Measurements from ENCODE around the gene BRD7.

BRD7 gene

DNA sequence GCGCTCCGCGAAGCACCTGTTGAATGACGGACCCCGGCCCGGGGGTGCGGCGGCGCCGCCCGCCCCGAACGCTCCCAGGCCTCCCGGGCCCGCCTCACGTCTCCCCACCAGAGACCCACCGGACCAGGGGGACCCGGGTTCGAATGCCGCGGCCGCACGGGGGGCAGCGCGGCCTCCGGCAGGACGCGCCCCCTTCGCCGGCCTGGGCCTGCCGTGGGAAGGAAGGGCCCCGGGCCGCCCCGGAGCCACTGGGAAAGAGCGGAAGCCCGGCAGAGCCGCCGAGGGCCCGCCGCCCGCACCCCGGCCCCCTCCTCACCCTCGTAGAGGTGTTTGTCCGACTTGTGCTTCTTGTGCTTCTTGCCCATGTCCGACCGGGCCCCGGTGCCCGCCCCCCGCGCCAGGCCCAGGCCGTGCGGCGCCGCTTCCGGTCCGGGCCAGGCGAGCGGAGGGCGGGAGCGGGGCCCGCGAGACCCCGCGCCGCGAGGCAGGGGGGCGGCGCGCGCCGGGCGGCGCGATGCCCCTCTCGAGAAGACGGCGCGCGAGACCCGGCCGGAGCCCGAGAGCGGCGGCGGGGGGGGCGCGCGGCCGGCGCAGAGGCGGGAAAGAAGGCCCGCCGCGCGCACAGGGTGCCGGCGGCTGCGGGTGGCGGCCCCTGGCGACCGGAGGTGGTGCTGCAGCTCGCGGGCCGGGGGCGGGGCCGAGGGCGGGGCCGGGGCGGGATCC, at the start of gene BRD7:
TSS of gene BRD7 (minus strand) at position 579 of the 723 bp plus-strand sequence. CDS start at position 365, 214 bp downstream.
- H3K9ac ChIP-seq (ENCODE audit: low read depth, low read length): peak within 1 kb of the TSS; percentile 86
- no peaks in the 10 kb centered on the region; the same call in 1 of the 2 replicates for H3K4me1 ChIP-seq (ENCODE audit: insufficient read depth, low read length)
- no peaks in the 10 kb centered on the region for H3K9me3 ChIP-seq (ENCODE audit: control insufficient read depth, insufficient read depth, low read length)
- peaks cover 9% of the 10 kb centered on the region for H3K36me3 ChIP-seq (ENCODE audit: insufficient read depth, low read length)

DNA sequence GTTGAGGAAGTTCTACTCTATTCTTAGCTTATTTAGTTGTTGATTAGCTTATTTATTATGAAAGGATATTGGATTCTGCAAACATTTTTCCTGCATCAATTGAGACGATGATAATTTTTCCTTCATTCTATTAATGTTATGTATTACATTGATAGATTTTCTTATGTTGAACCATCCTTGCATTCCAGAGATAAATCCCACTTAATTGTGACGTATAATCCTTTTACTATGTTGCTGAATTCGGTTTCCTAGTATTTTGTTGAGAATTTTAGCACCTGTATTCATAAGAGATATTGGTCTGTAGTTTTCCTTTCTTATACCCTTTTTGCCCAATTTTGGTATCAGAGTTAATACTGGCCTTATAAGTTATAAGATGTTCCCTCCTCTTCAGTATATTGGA, 47.6 kb upstream of the BRD7 start:
- Histone ChIP-seq H3K9ac (ENCODE audit: low read depth, low read length) (no peak overlapping the region), H3K4me1 (ENCODE audit: insufficient read depth, low read length) (no peaks in the 10 kb centered on the region), H3K36me3 (ENCODE audit: insufficient read depth, low read length) (no peaks in the 10 kb centered on the region), H3K9me3 (ENCODE audit: control insufficient read depth, insufficient read depth, low read length) (peaks cover 22% of the 10 kb centered on the region)

- Histone ChIP-seq H3K36me3 (ENCODE audit: insufficient read depth, low read length) (no peaks in the 10 kb centered on the region), H3K9me3 (ENCODE audit: control insufficient read depth, insufficient read depth, low read length) (peaks cover 18% of the 10 kb centered on the region), H3K4me1 (ENCODE audit: insufficient read depth, low read length) (no peaks in the 10 kb centered on the region), H3K9ac (ENCODE audit: low read depth, low read length) (no peak overlapping the region)
Observed at GRCh38 chr16:50414152-50414551, 45.4 kb upstream of the BRD7 start.

GRCh38 chr16:50411034-50411433, 42.2 kb upstream of the BRD7 start:
- H3K4me1 ChIP-seq (ENCODE audit: insufficient read depth, low read length): 0 out of 2 replicates have a peak, but pooled peaks cover 3% of the 10 kb centered on the region
- no peaks in the 10 kb centered on the region for H3K36me3 ChIP-seq (ENCODE audit: insufficient read depth, low read length)
- peaks cover 10% of the 10 kb centered on the region; the same call in 1 of the 2 replicates for H3K9me3 ChIP-seq (ENCODE audit: control insufficient read depth, insufficient read depth, low read length)
- no peak overlapping the region for H3K9ac ChIP-seq (ENCODE audit: low read depth, low read length)

DNA sequence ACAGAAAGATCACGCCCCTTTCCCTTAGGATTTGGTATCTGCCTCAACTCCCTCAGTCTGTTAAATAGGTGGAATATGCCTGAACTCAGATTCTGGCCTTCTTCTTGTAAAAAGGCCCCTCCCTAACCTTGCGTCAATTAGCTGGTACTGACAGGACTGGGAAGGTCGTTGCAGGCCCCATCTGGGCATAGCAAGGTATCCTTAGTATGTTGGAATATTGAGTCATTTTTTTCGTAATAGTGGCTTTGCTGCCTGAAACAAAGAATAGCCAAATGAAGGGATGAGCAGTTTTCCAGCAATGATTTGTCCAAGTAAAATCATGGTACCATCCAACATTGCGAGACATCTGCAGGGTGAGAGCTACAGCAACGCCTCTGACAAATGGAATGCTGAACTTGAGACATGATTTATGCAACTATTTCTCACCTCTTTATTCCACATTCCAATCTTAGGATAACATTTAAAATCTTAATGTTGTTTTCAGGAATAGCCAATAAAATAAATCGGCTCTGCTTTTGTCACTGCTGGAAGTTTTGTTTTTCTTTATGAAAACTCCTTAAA, 39.3 kb upstream of the BRD7 start:
- H3K36me3 ChIP-seq (ENCODE audit: insufficient read depth, low read length): no peaks in the 10 kb centered on the region
- H3K9ac ChIP-seq (ENCODE audit: low read depth, low read length): no peak overlapping the region
- H3K4me1 ChIP-seq (ENCODE audit: insufficient read depth, low read length): 0 out of 2 replicates have a peak, but pooled peaks cover 3% of the 10 kb centered on the region
- 0 out of 2 replicates have a peak, but pooled peaks cover 6% of the 10 kb centered on the region for H3K9me3 ChIP-seq (ENCODE audit: control insufficient read depth, insufficient read depth, low read length)

DNA sequence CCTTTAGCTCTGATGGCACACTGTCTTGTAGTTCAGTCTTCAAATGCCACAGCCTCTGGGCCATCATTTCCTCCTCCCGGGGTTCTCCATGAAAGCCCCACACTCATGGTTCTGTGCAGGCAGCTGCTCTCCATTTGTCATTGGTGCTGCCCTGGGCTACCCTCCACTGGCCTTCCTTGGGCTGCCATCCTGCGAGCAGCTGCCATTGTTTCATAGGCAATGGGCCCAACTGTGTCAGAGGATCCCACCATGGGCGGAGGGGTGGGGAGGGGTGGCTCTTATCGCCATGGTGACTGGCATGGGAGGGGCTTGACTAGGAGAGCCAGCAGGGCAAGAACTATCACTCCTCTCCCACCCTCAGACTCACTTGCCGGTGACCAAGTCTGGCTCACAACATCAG, 38.6 kb upstream of the BRD7 start:
- Histone ChIP-seq H3K9me3 (ENCODE audit: control insufficient read depth, insufficient read depth, low read length) (0 out of 2 replicates have a peak, but pooled peaks cover 6% of the 10 kb centered on the region), H3K4me1 (ENCODE audit: insufficient read depth, low read length) (0 out of 2 replicates have a peak, but pooled peaks cover 3% of the 10 kb centered on the region), H3K9ac (ENCODE audit: low read depth, low read length) (no peak overlapping the region), H3K36me3 (ENCODE audit: insufficient read depth, low read length) (no peaks in the 10 kb centered on the region)

DNA sequence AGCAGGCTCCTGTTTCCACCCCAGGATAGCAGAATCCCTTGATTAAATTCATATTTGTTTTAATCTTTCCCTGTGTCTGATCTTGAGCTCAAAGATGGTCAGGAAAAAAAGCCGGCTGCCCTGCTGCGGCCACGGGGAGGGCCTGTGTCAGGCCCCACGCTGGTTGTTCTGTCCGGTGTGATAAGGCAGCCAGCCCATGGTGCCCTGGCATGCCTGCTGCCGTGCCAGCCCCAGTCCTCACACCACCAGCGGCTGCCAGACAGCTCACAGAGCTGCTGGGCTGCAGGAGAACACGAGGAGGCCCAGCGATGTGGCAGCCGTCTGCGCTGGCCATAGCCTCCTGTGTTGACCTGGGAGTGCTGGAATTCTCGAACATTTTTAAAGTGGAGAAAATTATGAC, 34.7 kb upstream of the BRD7 start:
- Histone ChIP-seq H3K9ac (ENCODE audit: low read depth, low read length) (no peak overlapping the region), H3K4me1 (ENCODE audit: insufficient read depth, low read length) (0 out of 2 replicates have a peak, but pooled peaks cover 3% of the 10 kb centered on the region), H3K36me3 (ENCODE audit: insufficient read depth, low read length) (no peaks in the 10 kb centered on the region), H3K9me3 (ENCODE audit: control insufficient read depth, insufficient read depth, low read length) (no peaks in the 10 kb centered on the region)

DNA sequence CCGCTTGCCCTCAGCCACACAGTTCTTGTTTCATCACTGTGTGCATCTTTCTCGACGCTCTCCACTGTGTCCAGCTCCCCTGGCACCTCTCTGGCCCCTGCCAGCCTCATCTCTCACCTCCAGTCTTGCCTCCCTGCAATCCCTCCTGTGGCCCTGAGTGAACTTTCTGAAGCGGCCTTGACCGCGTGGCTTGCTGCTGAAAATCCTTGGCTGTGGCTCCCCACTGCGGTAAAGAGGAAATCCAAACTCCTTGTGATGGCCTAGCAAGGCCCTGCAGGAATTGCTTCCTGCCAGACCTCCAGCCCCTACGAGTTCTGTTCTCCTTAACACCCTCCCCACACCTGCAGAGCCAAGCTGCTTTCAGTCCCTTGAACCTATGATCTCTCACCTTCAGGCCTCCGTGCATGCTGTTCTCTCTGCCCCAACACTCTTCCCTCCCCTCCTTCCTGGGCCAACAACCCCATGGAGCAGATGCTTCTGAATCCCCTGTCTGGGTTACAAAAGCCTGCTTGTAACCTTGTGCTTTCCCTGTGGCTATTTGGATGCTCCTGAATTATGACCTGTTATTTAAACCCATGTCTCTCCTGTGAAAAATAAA, 33.6 kb upstream of the BRD7 start:
- H3K9ac ChIP-seq (ENCODE audit: low read depth, low read length): no peak overlapping the region
- no peaks in the 10 kb centered on the region for H3K9me3 ChIP-seq (ENCODE audit: control insufficient read depth, insufficient read depth, low read length)
- no peaks in the 10 kb centered on the region for H3K4me1 ChIP-seq (ENCODE audit: insufficient read depth, low read length)
- no peaks in the 10 kb centered on the region for H3K36me3 ChIP-seq (ENCODE audit: insufficient read depth, low read length)

DNA sequence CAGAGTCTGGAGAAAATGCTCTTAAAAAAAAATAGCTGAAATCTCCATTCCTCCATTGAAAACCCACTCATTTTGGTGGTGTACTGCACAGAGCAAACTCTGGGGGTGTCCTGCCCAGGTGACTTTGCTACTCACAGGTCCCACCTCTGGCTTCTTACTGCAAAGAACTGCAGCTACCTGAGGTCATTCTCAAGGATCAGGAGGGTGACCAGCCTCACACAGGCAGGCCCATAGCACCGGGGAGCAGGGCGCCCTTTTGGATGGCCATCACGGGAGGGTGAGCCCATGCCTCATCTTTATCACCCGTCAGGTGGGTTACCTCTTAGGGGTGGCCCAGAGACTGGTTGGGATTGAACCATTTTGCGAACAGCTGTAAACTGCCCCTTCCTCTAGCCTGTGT, 32.6 kb upstream of the BRD7 start:
- no peaks in the 10 kb centered on the region for H3K9me3 ChIP-seq (ENCODE audit: control insufficient read depth, insufficient read depth, low read length)
- no peaks in the 10 kb centered on the region for H3K4me1 ChIP-seq (ENCODE audit: insufficient read depth, low read length)
- no peak overlapping the region for H3K9ac ChIP-seq (ENCODE audit: low read depth, low read length)
- no peaks in the 10 kb centered on the region for H3K36me3 ChIP-seq (ENCODE audit: insufficient read depth, low read length)

- Histone ChIP-seq H3K36me3 (ENCODE audit: insufficient read depth, low read length) (no peaks in the 10 kb centered on the region), H3K4me1 (ENCODE audit: insufficient read depth, low read length) (no peaks in the 10 kb centered on the region), H3K9me3 (ENCODE audit: control insufficient read depth, insufficient read depth, low read length) (no peaks in the 10 kb centered on the region), H3K9ac (ENCODE audit: low read depth, low read length) (no peak overlapping the region)
Observed at GRCh38 chr16:50400967-50401348, 32.2 kb upstream of the BRD7 start.

GRCh38 chr16:50400312-50400966, 31.7 kb upstream of the BRD7 start:
- no peak overlapping the region for H3K9ac ChIP-seq (ENCODE audit: low read depth, low read length)
- H3K4me1 ChIP-seq (ENCODE audit: insufficient read depth, low read length): no peaks in the 10 kb centered on the region

GRCh38 chr16:50399411-50399810, 30.6 kb upstream of the BRD7 start:
- no peak overlapping the region for H3K9ac ChIP-seq (ENCODE audit: low read depth, low read length)
- H3K36me3 ChIP-seq (ENCODE audit: insufficient read depth, low read length): no peaks in the 10 kb centered on the region
- no peaks in the 10 kb centered on the region for H3K9me3 ChIP-seq (ENCODE audit: control insufficient read depth, insufficient read depth, low read length)
- peaks cover 4% of the 10 kb centered on the region; the same call in 1 of the 2 replicates for H3K4me1 ChIP-seq (ENCODE audit: insufficient read depth, low read length)

More at GRCh38 chr16:50400312-50400966, 31.7 kb upstream of the BRD7 start:
- Histone ChIP-seq H3K9me3 (ENCODE audit: control insufficient read depth, insufficient read depth, low read length) (no peaks in the 10 kb centered on the region), H3K36me3 (ENCODE audit: insufficient read depth, low read length) (no peaks in the 10 kb centered on the region)

DNA sequence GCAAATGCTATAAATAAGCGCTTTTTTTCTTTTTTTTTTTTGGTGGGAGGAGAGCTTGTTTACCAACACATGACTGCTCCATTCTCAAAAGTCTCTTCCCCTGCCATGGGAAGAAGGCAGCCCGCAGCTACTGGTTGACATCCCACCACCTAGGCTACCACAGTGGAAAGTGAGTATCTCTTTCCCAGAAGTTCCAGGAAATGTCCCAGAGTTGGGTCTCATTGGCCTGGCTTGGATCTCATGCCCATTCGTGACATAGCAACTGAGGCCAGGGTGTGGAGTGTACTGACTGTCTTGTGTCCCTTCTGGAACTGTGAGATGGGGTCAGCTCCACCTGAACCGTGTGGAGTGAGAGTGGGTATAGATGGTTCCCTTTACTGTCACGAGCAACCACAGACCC, 29.5 kb upstream of the BRD7 start:
- Histone ChIP-seq H3K36me3 (ENCODE audit: insufficient read depth, low read length) (no peaks in the 10 kb centered on the region), H3K9me3 (ENCODE audit: control insufficient read depth, insufficient read depth, low read length) (no peaks in the 10 kb centered on the region), H3K4me1 (ENCODE audit: insufficient read depth, low read length) (peaks cover 4% of the 10 kb centered on the region; the same call in 1 of the 2 replicates), H3K9ac (ENCODE audit: low read depth, low read length) (no peak overlapping the region)

DNA sequence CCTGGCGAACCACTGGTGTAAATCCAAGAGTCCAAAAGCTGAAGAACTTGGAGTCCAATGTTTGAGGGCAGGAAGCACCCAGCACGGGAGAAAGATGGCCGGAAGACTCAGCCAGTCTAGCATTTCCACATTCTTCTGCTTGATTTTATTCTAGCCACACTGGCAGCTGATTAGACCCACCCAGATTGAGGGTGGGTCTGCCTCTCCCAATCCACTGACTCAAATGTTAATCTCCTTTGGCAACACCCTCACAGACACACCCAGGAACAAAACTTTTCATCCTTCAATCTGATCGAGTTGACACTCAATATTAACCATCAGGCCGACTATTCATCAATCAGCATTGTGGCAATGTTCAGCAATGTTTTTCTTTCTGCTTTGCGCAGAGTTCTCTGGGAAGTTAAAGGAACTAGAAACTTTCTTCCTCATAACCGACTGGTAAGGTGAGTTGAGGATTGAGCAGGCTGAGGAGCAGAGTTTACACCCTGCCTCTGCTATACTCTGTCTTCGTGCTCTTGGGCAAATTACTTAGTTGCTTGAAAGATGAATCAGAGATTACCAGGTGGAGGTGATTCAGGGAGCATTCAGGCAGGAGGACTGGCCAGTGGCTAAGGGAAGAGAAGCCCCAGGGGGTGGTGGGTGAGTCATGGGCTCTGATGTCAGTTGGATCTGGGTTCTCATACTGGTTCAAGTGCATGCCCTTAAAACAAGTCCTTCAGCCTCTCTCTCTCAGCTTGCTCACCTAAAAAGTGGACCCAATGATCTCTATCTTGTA, 28.2 kb upstream of the BRD7 start:
- H3K36me3 ChIP-seq (ENCODE audit: insufficient read depth, low read length): no peaks in the 10 kb centered on the region
- H3K9me3 ChIP-seq (ENCODE audit: control insufficient read depth, insufficient read depth, low read length): no peaks in the 10 kb centered on the region
- H3K9ac ChIP-seq (ENCODE audit: low read depth, low read length): no peak overlapping the region
- peaks cover 4% of the 10 kb centered on the region; the same call in 1 of the 2 replicates for H3K4me1 ChIP-seq (ENCODE audit: insufficient read depth, low read length)

All from ES-I3 (cell line).